Measurements from ENCODE around the gene NPAS3.

GRCh38 chr14:33017016-33017415 lies 78.3 kb downstream of the NPAS3 start:
- no peak for TF ChIP-seq CTCF (conservative IDR thresholded peaks at IDR 0.05)
- no peak for TF ChIP-seq EZH2 (IDR thresholded peaks at IDR 0.05; ENCODE audit: low read depth)
